GM23338 (cell line): ENCODE data around the gene SLC4A5. TPM values are rescaled to one million over a fixed set of nuclear protein-coding genes. Genes with fewer than 3 reads are reported as not detected.

Experiments
- ATAC-seq: fragments of 200-7000 bp; cut with Tn5 transposase; 3 replicates; pipeline ENCODE4 v1.9.1; 2020
- DNase-seq: peaks from one replicate; pipeline ENCODE4 v3.0.0-alpha.2; 2015; ENCODE audit warnings: low spot score
- H2AFZ ChIP-seq: fragments of 200-600 bp; sonication (generic); 2 replicates; pipeline ENCODE4 v1.8.0; 2016; ENCODE audit warnings: antibody characterized with exemption, mild to moderate bottlenecking, moderate library complexity
- H3F3A ChIP-seq: fragments of 200-600 bp; sonication (generic); replicated peaks from 2 replicates; pipeline ENCODE4 v1.8.0; 2017; ENCODE audit warnings: antibody characterized with exemption, mixed run types, low read depth
- H3K27ac ChIP-seq: fragments of 200-600 bp; sonication (generic); 2 replicates; pipeline ENCODE4 v1.6.1; 2016; ENCODE audit warnings: low read depth
- H3K27me3 ChIP-seq: fragments of 200-600 bp; sonication (generic); 2 replicates; pipeline ENCODE4 v1.8.0; 2016; ENCODE audit warnings: mild to moderate bottlenecking, mixed run types, moderate library complexity; ENCODE audit not compliant: insufficient read depth
- H3K36me3 ChIP-seq: fragments of 200-600 bp; sonication (generic); 2 replicates; pipeline ENCODE4 v1.8.0; 2016; ENCODE audit warnings: mild to moderate bottlenecking; ENCODE audit not compliant: insufficient read depth
- H3K4me1 ChIP-seq: fragments of 200-600 bp; sonication (generic); 2 replicates; pipeline ENCODE4 v1.8.0; 2016; ENCODE audit warnings: mild to moderate bottlenecking, moderate library complexity; ENCODE audit not compliant: insufficient read depth
- H3K4me2 ChIP-seq: fragments of 200-600 bp; sonication (generic); 2 replicates; pipeline ENCODE4 v1.7.1; 2017; ENCODE audit warnings: mixed run types
- H3K4me3 ChIP-seq: fragments of 200-600 bp; sonication (generic); 2 replicates; pipeline ENCODE4 v1.6.1; 2016; ENCODE audit warnings: mixed run types
- H3K79me2 ChIP-seq: fragments of 200-600 bp; sonication (generic); replicated peaks from 2 replicates; pipeline ENCODE4 v1.8.0; 2017; ENCODE audit warnings: mild to moderate bottlenecking; ENCODE audit not compliant: insufficient read depth
- H3K9me2 ChIP-seq: fragments of 200-600 bp; sonication (generic); 2 replicates; pipeline ENCODE4 v1.8.0; 2017; ENCODE audit not compliant: insufficient read depth
- H4K20me1 ChIP-seq: fragments of 200-600 bp; sonication (generic); replicated peaks from 2 replicates; pipeline ENCODE4 v1.8.0; 2017; ENCODE audit warnings: mild to moderate bottlenecking; ENCODE audit not compliant: insufficient read depth
- H3K27ac Mint-ChIP-seq: 2 replicates; pipeline ENCODE4 v1.8.0; 2020; ENCODE audit warnings: inconsistent platforms, mild to moderate bottlenecking, moderate library complexity, mixed read lengths
- H3K27me3 Mint-ChIP-seq: 3 replicates; pipeline ENCODE4 v1.8.0; 2022; ENCODE audit warnings: low read depth, mild to moderate bottlenecking, moderate library complexity, mixed read lengths, inconsistent platforms; ENCODE audit not compliant: insufficient read depth, poor library complexity
- H3K36me3 Mint-ChIP-seq: 3 replicates; pipeline ENCODE4 v1.8.0; 2021; ENCODE audit warnings: low read depth, mild to moderate bottlenecking, inconsistent platforms, moderate library complexity, mixed read lengths
- H3K4me1 Mint-ChIP-seq: 3 replicates; pipeline ENCODE4 v1.8.0; 2020; ENCODE audit warnings: mild to moderate bottlenecking, inconsistent platforms, mixed read lengths
- H3K4me3 Mint-ChIP-seq: 3 replicates; pipeline ENCODE4 v1.8.0; 2021; ENCODE audit warnings: moderate library complexity, mild to moderate bottlenecking, inconsistent platforms, mixed read lengths
- H3K9me3 Mint-ChIP-seq: 3 replicates; pipeline ENCODE4 v1.8.0; 2020; ENCODE audit warnings: moderate library complexity, mild to moderate bottlenecking, inconsistent platforms, mixed read lengths
- CREB1 ChIP-seq: fragments of 250-450 bp; sonication (Bioruptor Pico); IDR thresholded peaks from 2 replicates; pipeline ENCODE4 v1.5.0; 2020; ENCODE audit warnings: low read depth, mild to moderate bottlenecking, moderate library complexity
- EZH2 ChIP-seq: fragments of 200-600 bp; sonication (generic); IDR thresholded peaks from one replicate; pipeline ENCODE4 v1.8.0; 2017; ENCODE audit warnings: antibody characterized with exemption, mild to moderate bottlenecking, low read depth; ENCODE audit not compliant: unreplicated experiment
- EZH2phosphoT487 ChIP-seq: fragments of 200-600 bp; sonication (generic); IDR thresholded peaks from one replicate; pipeline ENCODE4 v1.8.1; 2018; ENCODE audit warnings: antibody characterized with exemption; ENCODE audit not compliant: unreplicated experiment
- JUNB ChIP-seq: IDR thresholded peaks from one replicate; pipeline ENCODE4 v1.6.1; 2016; ENCODE audit warnings: antibody characterized with exemption; ENCODE audit not compliant: unreplicated experiment
- NANOG ChIP-seq: IDR thresholded peaks from 2 replicates; pipeline ENCODE4 v1.6.1; 2016; ENCODE audit warnings: antibody characterized with exemption, borderline replicate concordance
- POLR2AphosphoS5 ChIP-seq: IDR thresholded peaks from 2 replicates; pipeline ENCODE4 v1.6.1; 2016; ENCODE audit warnings: antibody characterized with exemption, low read depth
- REST ChIP-seq: IDR thresholded peaks from one replicate; pipeline ENCODE4 v1.6.1; 2018; ENCODE audit warnings: antibody characterized with exemption; ENCODE audit not compliant: unreplicated experiment
- STAT1 ChIP-seq: IDR thresholded peaks from one replicate; pipeline ENCODE4 v1.6.1; 2016; ENCODE audit warnings: antibody characterized with exemption; ENCODE audit not compliant: unreplicated experiment
- ZNF114 ChIP-seq: fragments of 250-450 bp; sonication (Bioruptor Pico); IDR thresholded peaks from 2 replicates; pipeline ENCODE4 v1.5.0; 2020; ENCODE audit warnings: mild to moderate bottlenecking, moderate library complexity
- ZNF331 ChIP-seq: fragments of 250-450 bp; sonication (Bioruptor Pico); IDR thresholded peaks from 2 replicates; pipeline ENCODE4 v1.5.0; 2020; ENCODE audit warnings: low read depth, mild to moderate bottlenecking, moderate library complexity
- polyA plus RNA-seq: library from polyadenylated mRNA; unstranded; fragments of >200 nt; fragmentation: Nextera tagmentation; extraction: Ambion mirVana; gene quantifications from 2 replicates; pipeline ENCODE4 v1.2.1, GENCODE V29; 2016
- total RNA-seq: library from RNA; depleted of rRNA; stranded (reverse); fragments of >200 nt; shearing (Covaris generic); gene quantifications from 2 replicates; pipeline ENCODE4 v1.2.3, GENCODE V29; 2014
- TF ChIP-seq, protein P1 (sequence below): fragments of 250-450 bp; sonication (Bioruptor Pico); IDR thresholded peaks from 2 replicates; pipeline ENCODE4 v1.5.0; 2020; ENCODE audit warnings: mild to moderate bottlenecking, moderate library complexity
- TF ChIP-seq, protein P2 (sequence below), 2 experiments: fragments of 200-600 bp in 1 of 2; sonication (generic) in 1 of 2; conservative IDR thresholded peaks; 2 replicates each; pipeline versions ENCODE4 v1.5.1 to v1.6.1; 2016 to 2017; ENCODE audit warnings: antibody characterized with exemption in 2 of 2, low read depth in 2 of 2, mild to moderate bottlenecking in 2 of 2, moderate library complexity in 1 of 2
- TF ChIP-seq, protein P3 (sequence below): IDR thresholded peaks from 2 replicates; pipeline ENCODE4 v1.6.1; 2016; ENCODE audit warnings: antibody characterized with exemption

Gene SLC4A5
- total and polyA plus RNA-seq, 2 experiments from 2014 or later, result 0.24 to 0.70 TPM

- no peak for ATAC-seq
- peaks cover 64% of the 10 kb centered on the region for H3K36me3 Mint-ChIP-seq
- no peak overlapping the region for H3K4me3 ChIP-seq
Observed at GRCh38 chr2:74219846-74220486, 123.2 kb downstream of the SLC4A5 start.

More at GRCh38 chr2:74219846-74220486, 123.2 kb downstream of the SLC4A5 start:
- peaks cover 30% of the 10 kb centered on the region for H3K36me3 ChIP-seq
- DNase-seq, result no peak
- Mint-ChIP-seq H3K4me3 (no peak overlapping the region; the same call in 2 of the 3 replicates), H3K27ac (no peak overlapping the region), H3K27me3 (peaks cover 30% of the 10 kb centered on the region), H3K4me1 (peaks cover 9% of the 10 kb centered on the region; the same call in 1 of the 3 replicates), H3K9me3 (no peaks in the 10 kb centered on the region; the same call in 2 of the 3 replicates)
- H4K20me1 ChIP-seq, result peaks cover 39% of the 10 kb centered on the region
- H3F3A ChIP-seq, result peaks cover 39% of the 10 kb centered on the region
- H3K4me2 ChIP-seq, result no peak overlapping the region
- H2AFZ ChIP-seq, result no peak overlapping the region
- TF ChIP-seq ZNF114 (CRISPR knock-in tag), result no peak
- TF ChIP-seq, protein P1, sequence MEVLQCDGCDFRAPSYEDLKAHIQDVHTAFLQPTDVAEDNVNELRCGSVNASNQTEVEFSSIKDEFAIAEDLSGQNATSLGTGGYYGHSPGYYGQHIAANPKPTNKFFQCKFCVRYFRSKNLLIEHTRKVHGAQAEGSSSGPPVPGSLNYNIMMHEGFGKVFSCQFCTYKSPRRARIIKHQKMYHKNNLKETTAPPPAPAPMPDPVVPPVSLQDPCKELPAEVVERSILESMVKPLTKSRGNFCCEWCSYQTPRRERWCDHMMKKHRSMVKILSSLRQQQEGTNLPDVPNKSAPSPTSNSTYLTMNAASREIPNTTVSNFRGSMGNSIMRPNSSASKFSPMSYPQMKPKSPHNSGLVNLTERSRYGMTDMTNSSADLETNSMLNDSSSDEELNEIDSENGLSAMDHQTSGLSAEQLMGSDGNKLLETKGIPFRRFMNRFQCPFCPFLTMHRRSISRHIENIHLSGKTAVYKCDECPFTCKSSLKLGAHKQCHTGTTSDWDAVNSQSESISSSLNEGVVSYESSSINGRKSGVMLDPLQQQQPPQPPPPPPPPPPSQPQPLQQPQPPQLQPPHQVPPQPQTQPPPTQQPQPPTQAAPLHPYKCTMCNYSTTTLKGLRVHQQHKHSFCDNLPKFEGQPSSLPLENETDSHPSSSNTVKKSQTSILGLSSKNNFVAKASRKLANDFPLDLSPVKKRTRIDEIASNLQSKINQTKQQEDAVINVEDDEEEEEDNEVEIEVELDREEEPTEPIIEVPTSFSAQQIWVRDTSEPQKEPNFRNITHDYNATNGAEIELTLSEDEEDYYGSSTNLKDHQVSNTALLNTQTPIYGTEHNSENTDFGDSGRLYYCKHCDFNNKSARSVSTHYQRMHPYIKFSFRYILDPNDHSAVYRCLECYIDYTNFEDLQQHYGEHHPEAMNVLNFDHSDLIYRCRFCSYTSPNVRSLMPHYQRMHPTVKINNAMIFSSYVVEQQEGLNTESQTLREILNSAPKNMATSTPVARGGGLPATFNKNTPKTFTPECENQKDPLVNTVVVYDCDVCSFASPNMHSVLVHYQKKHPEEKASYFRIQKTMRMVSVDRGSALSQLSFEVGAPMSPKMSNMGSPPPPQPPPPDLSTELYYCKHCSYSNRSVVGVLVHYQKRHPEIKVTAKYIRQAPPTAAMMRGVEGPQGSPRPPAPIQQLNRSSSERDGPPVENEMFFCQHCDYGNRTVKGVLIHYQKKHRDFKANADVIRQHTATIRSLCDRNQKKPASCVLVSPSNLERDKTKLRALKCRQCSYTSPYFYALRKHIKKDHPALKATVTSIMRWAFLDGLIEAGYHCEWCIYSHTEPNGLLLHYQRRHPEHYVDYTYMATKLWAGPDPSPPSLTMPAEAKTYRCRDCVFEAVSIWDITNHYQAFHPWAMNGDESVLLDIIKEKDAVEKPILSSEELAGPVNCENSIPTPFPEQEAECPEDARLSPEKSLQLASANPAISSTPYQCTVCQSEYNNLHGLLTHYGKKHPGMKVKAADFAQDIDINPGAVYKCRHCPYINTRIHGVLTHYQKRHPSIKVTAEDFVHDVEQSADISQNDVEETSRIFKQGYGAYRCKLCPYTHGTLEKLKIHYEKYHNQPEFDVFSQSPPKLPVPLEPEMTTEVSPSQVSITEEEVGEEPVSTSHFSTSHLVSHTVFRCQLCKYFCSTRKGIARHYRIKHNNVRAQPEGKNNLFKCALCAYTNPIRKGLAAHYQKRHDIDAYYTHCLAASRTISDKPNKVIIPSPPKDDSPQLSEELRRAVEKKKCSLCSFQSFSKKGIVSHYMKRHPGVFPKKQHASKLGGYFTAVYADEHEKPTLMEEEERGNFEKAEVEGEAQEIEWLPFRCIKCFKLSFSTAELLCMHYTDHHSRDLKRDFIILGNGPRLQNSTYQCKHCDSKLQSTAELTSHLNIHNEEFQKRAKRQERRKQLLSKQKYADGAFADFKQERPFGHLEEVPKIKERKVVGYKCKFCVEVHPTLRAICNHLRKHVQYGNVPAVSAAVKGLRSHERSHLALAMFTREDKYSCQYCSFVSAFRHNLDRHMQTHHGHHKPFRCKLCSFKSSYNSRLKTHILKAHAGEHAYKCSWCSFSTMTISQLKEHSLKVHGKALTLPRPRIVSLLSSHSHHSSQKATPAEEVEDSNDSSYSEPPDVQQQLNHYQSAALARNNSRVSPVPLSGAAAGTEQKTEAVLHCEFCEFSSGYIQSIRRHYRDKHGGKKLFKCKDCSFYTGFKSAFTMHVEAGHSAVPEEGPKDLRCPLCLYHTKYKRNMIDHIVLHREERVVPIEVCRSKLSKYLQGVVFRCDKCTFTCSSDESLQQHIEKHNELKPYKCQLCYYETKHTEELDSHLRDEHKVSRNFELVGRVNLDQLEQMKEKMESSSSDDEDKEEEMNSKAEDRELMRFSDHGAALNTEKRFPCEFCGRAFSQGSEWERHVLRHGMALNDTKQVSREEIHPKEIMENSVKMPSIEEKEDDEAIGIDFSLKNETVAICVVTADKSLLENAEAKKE (CRISPR knock-in tag), result no peak
- TF ChIP-seq JUNB, result no peak
- TF ChIP-seq REST, result no peak
- no peak for TF ChIP-seq EZH2phosphoT487
- no peak for TF ChIP-seq ZNF331 (CRISPR knock-in tag)
- no peak for TF ChIP-seq POLR2AphosphoS5
- TF ChIP-seq NANOG, result no peak
- no peak for TF ChIP-seq CREB1
- no peak for TF ChIP-seq EZH2
- TF ChIP-seq, protein P2, sequence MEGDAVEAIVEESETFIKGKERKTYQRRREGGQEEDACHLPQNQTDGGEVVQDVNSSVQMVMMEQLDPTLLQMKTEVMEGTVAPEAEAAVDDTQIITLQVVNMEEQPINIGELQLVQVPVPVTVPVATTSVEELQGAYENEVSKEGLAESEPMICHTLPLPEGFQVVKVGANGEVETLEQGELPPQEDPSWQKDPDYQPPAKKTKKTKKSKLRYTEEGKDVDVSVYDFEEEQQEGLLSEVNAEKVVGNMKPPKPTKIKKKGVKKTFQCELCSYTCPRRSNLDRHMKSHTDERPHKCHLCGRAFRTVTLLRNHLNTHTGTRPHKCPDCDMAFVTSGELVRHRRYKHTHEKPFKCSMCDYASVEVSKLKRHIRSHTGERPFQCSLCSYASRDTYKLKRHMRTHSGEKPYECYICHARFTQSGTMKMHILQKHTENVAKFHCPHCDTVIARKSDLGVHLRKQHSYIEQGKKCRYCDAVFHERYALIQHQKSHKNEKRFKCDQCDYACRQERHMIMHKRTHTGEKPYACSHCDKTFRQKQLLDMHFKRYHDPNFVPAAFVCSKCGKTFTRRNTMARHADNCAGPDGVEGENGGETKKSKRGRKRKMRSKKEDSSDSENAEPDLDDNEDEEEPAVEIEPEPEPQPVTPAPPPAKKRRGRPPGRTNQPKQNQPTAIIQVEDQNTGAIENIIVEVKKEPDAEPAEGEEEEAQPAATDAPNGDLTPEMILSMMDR (conservative IDR thresholded peaks at IDR 0.05; ENCODE audit: low read depth in 2 of 2), result no peak
- TF ChIP-seq STAT1, result no peak
- TF ChIP-seq, protein P3, sequence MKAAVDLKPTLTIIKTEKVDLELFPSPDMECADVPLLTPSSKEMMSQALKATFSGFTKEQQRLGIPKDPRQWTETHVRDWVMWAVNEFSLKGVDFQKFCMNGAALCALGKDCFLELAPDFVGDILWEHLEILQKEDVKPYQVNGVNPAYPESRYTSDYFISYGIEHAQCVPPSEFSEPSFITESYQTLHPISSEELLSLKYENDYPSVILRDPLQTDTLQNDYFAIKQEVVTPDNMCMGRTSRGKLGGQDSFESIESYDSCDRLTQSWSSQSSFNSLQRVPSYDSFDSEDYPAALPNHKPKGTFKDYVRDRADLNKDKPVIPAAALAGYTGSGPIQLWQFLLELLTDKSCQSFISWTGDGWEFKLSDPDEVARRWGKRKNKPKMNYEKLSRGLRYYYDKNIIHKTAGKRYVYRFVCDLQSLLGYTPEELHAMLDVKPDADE, result no peak
- no peaks in the 10 kb centered on the region for H3K4me1 ChIP-seq
- 0 out of 2 replicates have a peak overlapping the region, but pooled peaks have one; percentile 69 for H3K27ac ChIP-seq
- peaks cover 9% of the 10 kb centered on the region; the same call in 1 of the 2 replicates for H3K79me2 ChIP-seq
- no peaks in the 10 kb centered on the region for H3K27me3 ChIP-seq
- H3K9me2 ChIP-seq, result peaks cover 18% of the 10 kb centered on the region
